ACC112 (cell line): ENCODE data around the gene GPHB5.
"Not testable (repeated sequence)": the region's sequence is repeated elsewhere in the genome, so short reads cannot be mapped to it uniquely, and the experiment has no call there.

ENCODE experiments used
- H2AFZ ChIP-seq: fragments of 200-600 bp; sonication (generic); one replicate; pipeline ENCODE4 v1.6.0; 2017; ENCODE audit warnings: antibody characterized with exemption, low read length; ENCODE audit not compliant: unreplicated experiment
- H3K27ac ChIP-seq: fragments of 200-600 bp; sonication (generic); 2 replicates; pipeline ENCODE4 v1.5.1; 2014; ENCODE audit warnings: low read depth, mild to moderate bottlenecking, antibody characterized with exemption, low read length, moderate library complexity
- H3K27me3 ChIP-seq: fragments of 200-600 bp; sonication (generic); 2 replicates; pipeline ENCODE4 v1.6.1; 2014; ENCODE audit warnings: mild to moderate bottlenecking, antibody characterized with exemption, low read length, moderate library complexity, mixed read lengths; ENCODE audit not compliant: insufficient read depth
- H3K36me3 ChIP-seq: fragments of 200-600 bp; sonication (generic); 2 replicates; pipeline ENCODE4 v1.6.1; 2016; ENCODE audit warnings: mild to moderate bottlenecking, antibody characterized with exemption, low read length, moderate library complexity, mixed read lengths; ENCODE audit not compliant: insufficient read depth
- H3K4me1 ChIP-seq: fragments of 200-600 bp; sonication (generic); one replicate; pipeline ENCODE4 v1.6.1; 2016; ENCODE audit warnings: low read length, mixed read lengths; ENCODE audit not compliant: insufficient read depth, unreplicated experiment, control insufficient read depth
- H3K4me3 ChIP-seq: fragments of 200-600 bp; sonication (generic); 2 replicates; pipeline ENCODE4 v1.5.1; 2014; ENCODE audit warnings: mild to moderate bottlenecking, low read depth, low read length
- H3K79me2 ChIP-seq: fragments of 200-600 bp; sonication (generic); one replicate; pipeline ENCODE4 v1.6.0; 2016; ENCODE audit warnings: low read length; ENCODE audit not compliant: control insufficient read depth, unreplicated experiment, insufficient read depth

GPHB5 gene

DNA sequence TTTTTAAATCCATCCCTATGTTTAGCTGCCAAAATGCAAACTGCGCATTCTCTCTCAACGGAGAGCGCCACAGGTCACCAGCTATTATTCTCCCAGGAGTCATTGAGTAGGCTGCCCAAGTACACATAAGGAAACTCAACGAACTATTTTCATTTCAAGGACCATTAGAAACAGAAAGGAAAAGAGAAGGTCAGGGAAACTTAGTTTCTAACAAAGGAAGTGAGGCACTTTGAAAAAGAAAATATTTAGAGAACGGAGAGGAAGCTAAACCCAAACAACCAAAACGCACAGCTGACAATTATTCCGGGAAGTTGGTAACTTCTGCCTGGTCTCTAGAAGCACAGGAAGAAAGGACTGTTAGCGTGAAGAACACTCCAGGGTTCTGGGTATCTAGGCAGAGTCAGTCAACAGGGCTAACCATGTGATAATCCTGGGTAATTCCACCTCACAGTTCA lies 23.5 kb downstream of the GPHB5 start:
- Histone ChIP-seq H3K36me3 (no peaks in the 10 kb centered on the region), H2AFZ (no peak overlapping the region), H3K27ac (no peak overlapping the region)

DNA sequence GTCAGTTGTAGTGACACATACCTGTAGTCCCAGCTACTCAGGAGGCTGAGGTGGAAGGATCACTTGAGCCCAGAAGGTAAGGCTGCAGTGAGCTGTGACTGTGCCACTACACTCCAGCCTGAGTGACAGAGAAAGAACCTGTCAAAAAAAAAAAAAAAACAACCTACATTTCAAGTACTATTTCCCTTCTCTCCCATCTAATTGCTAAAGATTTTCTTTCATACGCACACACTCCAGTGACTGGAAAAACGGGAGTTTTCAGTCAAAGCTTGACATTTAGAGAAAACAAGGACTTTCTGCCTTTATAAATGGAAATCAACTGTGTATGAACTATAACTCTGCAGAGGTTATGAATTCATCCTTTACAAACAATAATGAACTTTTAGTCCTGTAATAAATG lies 25.9 kb downstream of the GPHB5 start:
- Histone ChIP-seq H3K27me3 (peaks cover 14% of the 10 kb centered on the region; the same call in 1 of the 2 replicates), H3K4me1 (no peaks in the 10 kb centered on the region), H3K36me3 (no peaks in the 10 kb centered on the region), H2AFZ (no peak overlapping the region), H3K79me2 (no peaks in the 10 kb centered on the region), H3K27ac (no peak overlapping the region), H3K4me3 (no peak overlapping the region)

More for the DNA sequence above, 23.5 kb downstream of the GPHB5 start:
- Histone ChIP-seq H3K79me2 (no peaks in the 10 kb centered on the region), H3K27me3 (peaks cover 21% of the 10 kb centered on the region; the same call in 1 of the 2 replicates), H3K4me1 (no peaks in the 10 kb centered on the region), H3K4me3 (no peak overlapping the region)

DNA sequence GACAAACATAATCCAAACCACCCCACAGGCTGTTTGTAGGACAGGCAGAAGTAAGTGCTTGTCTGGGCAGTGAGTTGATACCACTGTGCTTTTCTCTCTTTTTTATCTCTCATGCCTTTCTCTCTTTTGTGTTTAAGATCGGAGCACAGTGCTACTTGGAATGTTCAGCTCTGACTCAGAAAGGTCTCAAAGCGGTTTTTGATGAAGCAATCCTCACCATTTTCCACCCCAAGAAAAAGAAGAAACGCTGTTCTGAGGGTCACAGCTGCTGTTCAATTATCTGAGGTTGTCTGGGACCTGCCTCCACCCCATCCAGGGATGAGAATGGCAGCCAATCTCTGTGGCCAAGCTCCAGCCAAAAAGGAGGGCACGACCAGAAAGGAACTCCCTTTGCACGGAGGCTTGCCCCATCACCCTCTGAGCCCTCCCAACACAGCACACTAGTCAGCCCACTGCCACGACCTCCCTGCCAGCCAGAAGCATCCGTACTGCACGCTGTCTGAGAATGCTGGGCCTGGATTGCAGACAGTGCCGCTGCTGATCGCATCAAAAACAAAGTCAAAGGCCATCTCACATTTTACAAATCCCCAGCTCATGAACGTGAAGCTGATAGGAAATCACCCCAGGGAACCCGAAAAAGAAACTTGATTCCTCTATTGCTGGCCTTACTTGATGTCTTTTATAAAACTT lies 27.8 kb downstream of the GPHB5 start:
- H3K27me3 ChIP-seq: peaks cover 25% of the 10 kb centered on the region; the same call in 1 of the 2 replicates
- no peak overlapping the region for H3K27ac ChIP-seq
- no peak overlapping the region for H3K4me3 ChIP-seq
- no peaks in the 10 kb centered on the region for H3K36me3 ChIP-seq
- H2AFZ ChIP-seq: no peak overlapping the region
- no peaks in the 10 kb centered on the region for H3K79me2 ChIP-seq
- H3K4me1 ChIP-seq: no peaks in the 10 kb centered on the region

DNA sequence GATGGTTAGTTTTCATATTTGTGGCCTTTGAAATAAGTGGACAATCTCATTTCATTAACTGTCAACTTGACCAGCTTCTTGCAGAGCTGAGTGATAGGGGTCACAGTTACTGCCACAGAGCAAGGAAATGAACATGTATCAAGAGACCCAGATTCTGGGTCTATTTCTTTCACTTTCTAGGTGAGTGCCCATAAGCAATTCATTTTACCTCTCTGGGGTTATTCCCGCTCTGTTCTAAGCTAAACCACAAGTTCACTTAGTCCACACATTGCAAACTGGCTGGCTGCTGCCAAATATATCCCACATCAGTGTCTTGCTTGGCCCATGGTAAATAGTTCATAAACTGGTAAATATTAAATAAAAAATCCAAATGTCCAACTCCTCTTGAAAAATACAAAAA lies 29.9 kb downstream of the GPHB5 start:
- Histone ChIP-seq H3K79me2 (no peaks in the 10 kb centered on the region), H3K36me3 (no peaks in the 10 kb centered on the region), H2AFZ (no peak overlapping the region), H3K27ac (no peak overlapping the region), H3K4me1 (no peaks in the 10 kb centered on the region), H3K27me3 (peaks cover 29% of the 10 kb centered on the region), H3K4me3 (no peak overlapping the region)

DNA sequence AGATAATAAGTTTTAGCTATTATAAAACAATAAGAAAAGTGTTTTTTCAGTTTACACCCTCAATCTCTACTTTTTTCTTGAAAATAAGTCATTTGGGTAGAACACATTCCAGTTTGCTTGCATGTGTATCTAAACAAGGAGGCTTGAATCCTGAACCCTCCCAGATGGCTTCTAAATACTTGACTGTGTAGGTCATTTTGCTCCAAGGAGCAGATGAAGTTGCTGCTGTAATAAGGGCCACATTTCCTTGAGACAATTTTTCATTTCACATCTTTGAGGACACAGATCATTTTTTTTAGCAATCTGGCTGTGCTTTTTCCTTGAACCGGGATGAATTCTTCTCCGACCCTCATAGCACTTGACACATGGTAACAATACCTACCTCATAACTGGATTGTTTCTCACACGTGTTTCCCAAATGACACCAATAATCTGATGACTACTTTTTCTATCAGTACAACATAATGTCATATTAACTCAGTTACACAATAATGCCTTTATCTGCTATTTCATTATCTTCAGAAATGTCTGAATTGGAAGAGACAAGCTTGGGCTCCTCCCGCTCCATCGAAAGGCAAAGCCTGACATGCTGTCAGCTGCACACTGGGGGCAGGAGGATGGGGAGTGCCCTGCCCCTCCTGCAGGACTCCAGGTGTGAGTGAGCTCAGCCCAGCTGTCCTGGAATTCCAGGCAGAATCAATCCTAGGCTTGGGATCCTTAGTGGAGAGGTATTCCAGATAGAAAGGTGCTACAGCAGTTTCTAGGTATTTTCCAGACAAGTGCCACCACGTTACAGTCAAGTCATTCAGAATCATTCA lies 30.9 kb downstream of the GPHB5 start:
- H3K4me1 ChIP-seq: no peaks in the 10 kb centered on the region
- H3K27me3 ChIP-seq: peaks cover 37% of the 10 kb centered on the region
- H2AFZ ChIP-seq: no peak overlapping the region
- no peak overlapping the region for H3K4me3 ChIP-seq
- H3K27ac ChIP-seq: no peak overlapping the region
- H3K36me3 ChIP-seq: no peaks in the 10 kb centered on the region
- no peaks in the 10 kb centered on the region for H3K79me2 ChIP-seq

DNA sequence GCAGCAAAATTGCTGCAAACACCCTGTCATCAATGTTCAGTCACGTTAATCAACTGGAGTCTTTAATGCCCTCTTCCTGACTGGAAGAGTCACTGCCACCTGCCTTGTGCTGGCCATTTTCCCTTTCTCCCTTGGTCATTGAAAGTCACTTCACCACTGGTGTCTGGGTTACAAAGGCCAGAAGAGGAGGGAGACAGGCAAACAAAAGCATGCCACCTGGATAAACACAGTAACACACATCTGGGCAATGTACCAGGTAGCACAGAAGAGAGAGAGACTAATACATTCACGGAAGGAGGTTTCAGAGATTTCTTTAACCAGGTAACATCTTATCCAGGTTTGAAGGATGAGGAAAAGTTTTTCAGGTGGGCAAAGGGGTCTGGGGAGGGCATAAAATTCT lies 32.7 kb downstream of the GPHB5 start:
- Histone ChIP-seq H3K4me3 (no peak overlapping the region), H3K27me3 (peaks cover 37% of the 10 kb centered on the region), H3K27ac (no peak overlapping the region), H3K36me3 (no peaks in the 10 kb centered on the region), H3K4me1 (no peaks in the 10 kb centered on the region), H2AFZ (no peak overlapping the region), H3K79me2 (no peaks in the 10 kb centered on the region)

DNA sequence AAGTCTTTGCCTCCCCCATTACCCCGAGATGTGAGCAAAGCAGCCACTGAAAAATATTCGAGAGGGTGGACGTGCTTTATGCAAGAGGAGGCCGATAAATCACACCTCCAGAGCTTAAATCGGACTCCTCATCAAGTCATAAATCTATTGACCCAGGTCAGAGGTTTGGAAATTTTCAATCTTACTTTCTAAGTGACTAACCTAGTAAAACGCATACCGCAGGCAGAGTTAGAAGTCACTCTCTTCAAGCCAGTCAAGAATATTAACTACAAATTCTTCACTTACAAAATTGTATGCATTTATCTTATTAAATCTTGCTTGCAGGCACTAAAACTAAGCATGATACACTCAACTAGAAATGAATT lies 34.9 kb downstream of the GPHB5 start:
- Histone ChIP-seq H3K27me3 (peaks cover 41% of the 10 kb centered on the region), H2AFZ (no peak overlapping the region), H3K79me2 (no peaks in the 10 kb centered on the region), H3K4me3 (no peak overlapping the region), H3K27ac (no peak overlapping the region), H3K4me1 (no peaks in the 10 kb centered on the region), H3K36me3 (no peaks in the 10 kb centered on the region)

DNA sequence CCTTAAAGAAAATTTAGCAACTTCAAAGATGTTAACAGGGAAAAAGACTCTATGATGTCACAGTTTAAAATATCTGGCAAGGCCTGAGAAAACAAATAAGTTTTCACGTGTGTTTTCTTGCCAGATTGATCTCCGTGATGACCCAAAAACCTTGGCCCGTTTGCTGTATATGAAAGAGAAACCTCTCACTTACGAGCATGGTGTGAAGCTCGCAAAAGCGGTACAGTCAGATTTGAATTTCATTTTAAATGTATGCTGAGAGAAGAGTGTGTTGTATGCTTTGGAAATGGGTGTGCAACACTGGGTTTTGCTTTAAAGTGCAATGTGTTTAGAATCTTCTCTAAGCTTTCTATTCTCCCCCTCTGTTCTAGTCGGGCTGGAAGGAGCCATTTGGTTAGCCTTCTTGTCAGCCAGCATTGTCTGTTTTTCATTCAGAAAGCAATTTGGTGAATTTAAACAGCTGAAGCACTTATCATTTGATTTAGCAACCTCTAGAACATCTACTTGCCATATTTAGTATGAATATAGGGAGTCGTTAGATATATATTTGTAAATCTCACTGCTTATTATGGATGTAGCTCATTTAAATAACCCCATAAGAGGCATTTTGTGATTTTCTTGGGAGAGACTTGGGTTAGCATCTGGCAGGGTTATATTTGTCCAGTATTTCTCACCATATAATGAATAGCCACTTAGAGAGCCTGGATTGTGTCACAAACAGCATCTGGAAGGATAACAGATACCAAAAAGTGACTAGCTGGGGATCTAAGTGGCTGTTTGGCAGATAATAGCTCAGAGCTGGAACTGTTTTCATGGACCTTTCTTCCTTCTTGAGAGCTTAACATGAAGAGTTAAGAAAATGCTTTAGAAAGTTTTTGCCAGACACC lies 35.5 kb downstream of the GPHB5 start:
- no peak overlapping the region for H3K27ac ChIP-seq
- no peaks in the 10 kb centered on the region for H3K36me3 ChIP-seq
- no peak overlapping the region for H2AFZ ChIP-seq
- H3K4me1 ChIP-seq: no peaks in the 10 kb centered on the region
- no peaks in the 10 kb centered on the region for H3K79me2 ChIP-seq
- peak overlapping the region; percentile 32; the same call in 1 of the 2 replicates for H3K4me3 ChIP-seq
- peaks cover 41% of the 10 kb centered on the region for H3K27me3 ChIP-seq

DNA sequence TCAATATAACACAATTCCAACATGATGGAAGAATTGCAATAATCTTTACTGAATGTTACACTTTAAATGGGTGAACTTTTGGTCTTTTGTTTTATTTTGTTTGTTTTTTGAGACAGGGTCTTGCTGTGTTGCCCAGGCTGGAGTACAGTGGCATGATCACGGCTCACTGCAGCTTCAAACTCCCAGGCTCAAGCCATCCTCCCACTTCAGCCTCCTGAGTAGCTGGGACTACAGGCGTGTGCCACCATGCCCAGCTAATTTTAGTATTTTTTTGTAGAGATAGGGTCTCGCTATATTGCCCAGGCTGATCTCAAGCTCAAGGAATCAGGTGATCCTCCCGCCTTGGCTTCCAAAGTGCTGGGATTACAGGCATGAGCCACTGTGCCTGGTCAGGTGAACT lies 38.8 kb downstream of the GPHB5 start:
- H3K4me1 ChIP-seq, H3K27ac ChIP-seq, H3K36me3 ChIP-seq, H2AFZ ChIP-seq, H3K4me3 ChIP-seq, H3K79me2 ChIP-seq: not testable (repeated sequence)
- peaks cover 20% of the 10 kb centered on the region for H3K27me3 ChIP-seq

DNA sequence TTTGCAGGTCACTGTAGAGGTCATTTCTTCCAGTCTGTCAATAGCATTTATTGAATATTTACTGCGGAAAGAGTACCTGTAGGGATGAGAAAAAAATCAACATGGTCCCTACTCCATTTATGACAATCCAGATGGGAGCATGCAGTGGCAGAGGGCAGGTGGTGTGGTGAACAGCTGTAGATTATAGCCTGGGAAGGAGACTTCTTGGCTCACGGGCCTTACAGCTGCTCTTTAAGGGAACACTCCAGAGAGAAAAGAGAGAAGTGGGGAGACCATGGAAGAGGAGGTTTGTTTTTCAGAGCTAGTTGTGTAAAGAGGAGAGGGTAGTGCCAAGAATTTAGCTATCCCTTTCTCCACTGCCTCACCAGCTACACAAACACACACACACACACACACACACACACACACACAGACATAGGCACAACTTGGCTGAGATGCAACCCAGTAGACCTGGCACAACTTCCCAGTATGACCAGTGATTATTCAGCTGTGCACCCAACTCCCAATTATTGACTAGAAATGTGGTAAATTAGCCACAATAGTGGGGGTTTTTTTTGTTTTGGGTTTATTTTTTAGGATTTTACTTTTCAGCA lies 41.0 kb downstream of the GPHB5 start:
- Histone ChIP-seq H3K4me3 (no peak overlapping the region), H3K79me2 (no peaks in the 10 kb centered on the region), H3K27me3 (peaks cover 4% of the 10 kb centered on the region; the same call in 1 of the 2 replicates), H3K27ac (no peak overlapping the region), H3K4me1 (no peaks in the 10 kb centered on the region), H2AFZ (no peak overlapping the region), H3K36me3 (no peaks in the 10 kb centered on the region)
